ENCODE measurements around the gene ARSG. TPM values are rescaled to one million over a fixed set of nuclear protein-coding genes. Genes with fewer than 3 reads are reported as not detected.

ARSG gene
- total and polyA plus RNA-seq, 4 experiments from 2014 or later, result 10.4 to 19.1 (median 13.1) TPM

- H3K9me3 Mint-ChIP-seq, result no peaks in the 10 kb centered on the region
- Histone ChIP-seq H3K27ac (ENCODE audit: low read depth, low read length) (no peak overlapping the region), H3K36me3 (ENCODE audit: insufficient read depth, low read length) (no peaks in the 10 kb centered on the region), H3K4me1 (ENCODE audit: insufficient read depth, low read length) (peaks cover 32% of the 10 kb centered on the region), H3K9me3 (ENCODE audit: control insufficient read depth in 1 of 2, low read length in 2 of 2) (no peaks in the 10 kb centered on the region), H3K27me3 (ENCODE audit: insufficient read depth, low read length) (no peaks in the 10 kb centered on the region), H3K4me3 (ENCODE audit: low read length in 2 of 2) (no peak overlapping the region)
- peaks cover 27 to 62% (median 45%) of the 10 kb centered on the region in 4 donors for H3K4me1 Mint-ChIP-seq
- intact Hi-C loops (cut with micrococcal nuclease), result no loop called here
- peak overlapping the region in 4 of 7 donors; percentile 5 to 75 (median 58) for H3K27ac Mint-ChIP-seq
- CTCF ChIA-PET (ENCODE audit: partially characterized antibody), result interaction anchor here (1.0 to 1.6 kb wide), 2 partner anchors 9 to 21 kb away, joined by 3 read pairs; no protein-coding TSS in a partner anchor
- POLR2A ChIA-PET (ENCODE audit: partially characterized antibody), result interaction anchor here (0.6 to 3.2 kb wide), 4 partner anchors 8 to 12 kb away, joined by 3 to 17 read pairs (median 4); partner anchors contain the start of genes ARSG and SLC16A6
- DNase-seq, result no peak
- no peak overlapping the region for H3K4me3 Mint-ChIP-seq
- H3K27me3 Mint-ChIP-seq, result no peaks in the 10 kb centered on the region
- peaks cover 0 to 4% of the 10 kb centered on the region in 2 donors for H3K36me3 Mint-ChIP-seq
These were observed 10.2 kb downstream of the ARSG start for GRCh38 chr17:68301438-68301959.

- intact Hi-C loops (cut with micrococcal nuclease), result no loop called here
- Mint-ChIP-seq H3K36me3 (peaks cover 0 to 7% of the 10 kb centered on the region in 2 donors), H3K4me3 (no peak overlapping the region), H3K9me3 (no peaks in the 10 kb centered on the region), H3K4me1 (peaks cover 24 to 59% (median 42%) of the 10 kb centered on the region in 4 donors), H3K27ac (peak overlapping the region in 3 of 7 donors; percentile 27 to 78 (median 36)), H3K27me3 (no peaks in the 10 kb centered on the region)
- no peaks in the 10 kb centered on the region for H3K36me3 ChIP-seq (ENCODE audit: insufficient read depth, low read length)
- peaks cover 27% of the 10 kb centered on the region for H3K4me1 ChIP-seq (ENCODE audit: insufficient read depth, low read length)
- POLR2A ChIA-PET (ENCODE audit: partially characterized antibody), result interaction anchor here (0.6 to 3.2 kb wide), 4 partner anchors 9 to 13 kb away, joined by 3 to 17 read pairs (median 4); partner anchors contain the start of genes ARSG and SLC16A6
- DNase-seq, result no peak
- no peaks in the 10 kb centered on the region for H3K9me3 ChIP-seq (ENCODE audit: control insufficient read depth in 1 of 2, low read length in 2 of 2)
- H3K27ac ChIP-seq (ENCODE audit: low read depth, low read length), result no peak overlapping the region
- H3K27me3 ChIP-seq (ENCODE audit: insufficient read depth, low read length), result no peaks in the 10 kb centered on the region
- no peak overlapping the region for H3K4me3 ChIP-seq (ENCODE audit: low read length in 2 of 2)
- CTCF ChIA-PET (ENCODE audit: partially characterized antibody), result interaction anchor here (1.0 to 1.6 kb wide), 2 partner anchors 10 to 21 kb away, joined by 3 read pairs; no protein-coding TSS in a partner anchor
These were observed 10.8 kb downstream of the ARSG start for GRCh38 chr17:68302066-68302564.

DNA sequence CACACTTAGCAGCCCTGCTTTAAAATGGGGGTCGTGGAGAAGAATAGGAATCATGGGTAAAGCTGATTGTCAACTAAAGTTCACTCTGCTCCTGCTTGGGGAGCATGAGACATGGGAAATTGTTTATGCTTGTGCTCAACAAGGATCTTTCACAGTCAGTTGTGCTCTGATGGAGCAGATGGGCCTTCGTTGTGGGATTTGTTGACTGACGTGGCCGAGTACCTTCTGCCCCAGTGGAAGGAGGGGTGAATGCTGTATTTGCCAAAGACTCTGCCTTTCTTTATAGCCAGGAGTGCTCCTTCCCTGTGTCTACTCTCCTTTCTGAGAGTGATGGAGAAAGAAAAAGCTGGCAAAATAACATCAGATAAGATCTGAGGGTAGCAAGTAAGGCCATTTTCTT lies 11.4 kb downstream of the ARSG start:
- DNase-seq, result no peak
- ChIA-PET CTCF (ENCODE audit: partially characterized antibody) (interaction anchor here (1.4 to 1.6 kb wide), 2 partner anchors 22 to 54 kb away, joined by 3 to 4 read pairs; no protein-coding TSS in a partner anchor), POLR2A (ENCODE audit: partially characterized antibody) (interaction anchor here (3.2 kb wide), 1 partner anchor 11 kb away, joined by 17 read pairs; the partner anchor contains the start of genes ARSG and SLC16A6)
- peaks cover 21 to 59% (median 41%) of the 10 kb centered on the region in 4 donors for H3K4me1 Mint-ChIP-seq
- no peaks in the 10 kb centered on the region for H3K27me3 ChIP-seq (ENCODE audit: insufficient read depth, low read length)
- no peaks in the 10 kb centered on the region for H3K9me3 Mint-ChIP-seq
- H3K9me3 ChIP-seq (ENCODE audit: control insufficient read depth in 1 of 2, low read length in 2 of 2), result no peaks in the 10 kb centered on the region
- H3K36me3 Mint-ChIP-seq, result peaks cover 0 to 13% of the 10 kb centered on the region in 2 donors
- H3K27ac Mint-ChIP-seq, result peak overlapping the region in 4 of 7 donors; percentile 17 to 78 (median 32)
- H3K27me3 Mint-ChIP-seq, result no peaks in the 10 kb centered on the region
- no peak overlapping the region for H3K4me3 Mint-ChIP-seq
- H3K36me3 ChIP-seq (ENCODE audit: insufficient read depth, low read length), result no peaks in the 10 kb centered on the region
- no peak overlapping the region for H3K4me3 ChIP-seq (ENCODE audit: low read length in 2 of 2)
- peaks cover 21% of the 10 kb centered on the region for H3K4me1 ChIP-seq (ENCODE audit: insufficient read depth, low read length)
- H3K27ac ChIP-seq (ENCODE audit: low read depth, low read length), result no peak overlapping the region
- intact Hi-C loops (cut with micrococcal nuclease), result no loop called here

- Histone ChIP-seq H3K9me3 (ENCODE audit: control insufficient read depth in 1 of 2, low read length in 2 of 2) (no peaks in the 10 kb centered on the region), H3K27ac (ENCODE audit: low read depth, low read length) (no peak overlapping the region), H3K4me1 (ENCODE audit: insufficient read depth, low read length) (peaks cover 9% of the 10 kb centered on the region), H3K36me3 (ENCODE audit: insufficient read depth, low read length) (no peaks in the 10 kb centered on the region), H3K4me3 (ENCODE audit: low read length in 2 of 2) (no peak overlapping the region), H3K27me3 (ENCODE audit: insufficient read depth, low read length) (no peaks in the 10 kb centered on the region)
- intact Hi-C loops (cut with micrococcal nuclease), result no loop called here
- no peaks in the 10 kb centered on the region for H3K9me3 Mint-ChIP-seq
- ChIA-PET POLR2A (ENCODE audit: partially characterized antibody) (no interaction called here), CTCF (ENCODE audit: partially characterized antibody) (no interaction called here)
- peak overlapping the region in 1 of 7 donors; percentile 46 for H3K27ac Mint-ChIP-seq
- no peaks in the 10 kb centered on the region for H3K27me3 Mint-ChIP-seq
- H3K4me1 Mint-ChIP-seq, result peaks cover 20 to 54% (median 33%) of the 10 kb centered on the region in 4 donors
- H3K4me3 Mint-ChIP-seq, result no peak overlapping the region
- peaks cover 0 to 18% of the 10 kb centered on the region in 2 donors for H3K36me3 Mint-ChIP-seq
- DNase-seq, result no peak
These were observed 13.4 kb downstream of the ARSG start for GRCh38 chr17:68304706-68305105.

DNA sequence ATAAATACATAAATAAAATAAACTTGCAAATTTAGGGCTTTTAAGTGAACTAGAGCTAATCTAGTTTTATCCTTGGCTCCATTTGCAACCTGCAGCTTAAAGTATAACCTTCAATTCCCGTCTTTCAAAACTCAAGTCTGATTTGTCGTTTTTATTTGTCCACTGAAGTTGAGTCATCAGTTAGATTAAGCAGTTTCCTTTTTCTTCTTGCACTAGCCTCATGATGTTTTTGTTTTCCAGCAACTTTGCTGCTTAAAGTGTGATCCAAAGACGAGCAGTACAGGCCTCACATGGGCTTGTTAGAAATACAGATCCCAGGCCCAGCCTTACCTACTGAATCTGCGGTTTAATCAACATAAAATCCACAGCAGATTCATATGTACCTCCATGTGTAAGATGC lies 13.8 kb downstream of the ARSG start:
- POLR2A ChIA-PET (ENCODE audit: partially characterized antibody), result no interaction called here
- H3K36me3 Mint-ChIP-seq, result peaks cover 0 to 18% of the 10 kb centered on the region in 2 donors
- H3K4me1 Mint-ChIP-seq, result peaks cover 21 to 55% (median 33%) of the 10 kb centered on the region in 4 donors
- H3K27ac ChIP-seq (ENCODE audit: low read depth, low read length), result no peak overlapping the region
- H3K27me3 Mint-ChIP-seq, result no peaks in the 10 kb centered on the region
- no peak overlapping the region for H3K4me3 ChIP-seq (ENCODE audit: low read length in 2 of 2)
- no peak for DNase-seq
- H3K4me3 Mint-ChIP-seq, result no peak overlapping the region
- peaks cover 13% of the 10 kb centered on the region for H3K4me1 ChIP-seq (ENCODE audit: insufficient read depth, low read length)
- no peaks in the 10 kb centered on the region for H3K9me3 ChIP-seq (ENCODE audit: control insufficient read depth in 1 of 2, low read length in 2 of 2)
- H3K27me3 ChIP-seq (ENCODE audit: insufficient read depth, low read length), result no peaks in the 10 kb centered on the region
- intact Hi-C loops (cut with micrococcal nuclease), result no loop called here
- CTCF ChIA-PET (ENCODE audit: partially characterized antibody), result no interaction called here
- H3K27ac Mint-ChIP-seq, result peak overlapping the region in 1 of 7 donors; percentile 66
- H3K9me3 Mint-ChIP-seq, result no peaks in the 10 kb centered on the region
- H3K36me3 ChIP-seq (ENCODE audit: insufficient read depth, low read length), result no peaks in the 10 kb centered on the region

DNA sequence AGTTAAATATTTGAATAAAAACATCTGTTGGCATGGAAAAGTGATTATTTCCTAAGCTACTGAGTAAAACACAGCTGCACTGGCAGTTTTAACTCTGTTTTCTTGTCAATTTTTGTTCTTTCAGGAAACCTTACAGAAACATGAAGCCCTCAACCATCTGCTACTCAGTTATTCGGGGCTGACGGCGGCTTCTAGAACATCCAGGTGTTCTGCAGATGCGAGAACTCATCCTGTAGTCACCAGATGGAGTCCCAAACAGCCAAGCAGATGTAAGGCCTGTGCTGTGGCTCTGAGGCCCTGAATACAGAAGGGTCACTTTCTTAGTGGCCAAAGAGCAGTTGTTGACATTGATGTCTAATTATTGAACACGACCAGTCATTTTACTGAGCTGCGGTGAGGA lies 15.5 kb downstream of the ARSG start:
- Histone ChIP-seq H3K4me3 (ENCODE audit: low read length in 2 of 2) (no peak overlapping the region), H3K9me3 (ENCODE audit: control insufficient read depth in 1 of 2, low read length in 2 of 2) (no peaks in the 10 kb centered on the region), H3K27ac (ENCODE audit: low read depth, low read length) (no peak overlapping the region), H3K4me1 (ENCODE audit: insufficient read depth, low read length) (peaks cover 30% of the 10 kb centered on the region), H3K36me3 (ENCODE audit: insufficient read depth, low read length) (no peaks in the 10 kb centered on the region), H3K27me3 (ENCODE audit: insufficient read depth, low read length) (no peaks in the 10 kb centered on the region)
- ChIA-PET CTCF (ENCODE audit: partially characterized antibody) (interaction anchor here (0.9 to 1.0 kb wide), 2 partner anchors 10 to 130 kb away, joined by 3 read pairs; no protein-coding TSS in a partner anchor), POLR2A (ENCODE audit: partially characterized antibody) (interaction anchor here (0.7 to 3.3 kb wide), 2 partner anchors 8 to 15 kb away, joined by 3 to 20 read pairs; partner anchors contain the start of genes ARSG and SLC16A6)
- peaks cover 0 to 22% of the 10 kb centered on the region in 2 donors for H3K36me3 Mint-ChIP-seq
- intact Hi-C loops (cut with micrococcal nuclease), result no loop called here
- DNase-seq, result no peak
- H3K27me3 Mint-ChIP-seq, result no peaks in the 10 kb centered on the region
- no peak overlapping the region for H3K27ac Mint-ChIP-seq
- no peak overlapping the region for H3K4me3 Mint-ChIP-seq
- no peaks in the 10 kb centered on the region for H3K9me3 Mint-ChIP-seq
- peaks cover 26 to 57% (median 41%) of the 10 kb centered on the region in 4 donors for H3K4me1 Mint-ChIP-seq

DNA sequence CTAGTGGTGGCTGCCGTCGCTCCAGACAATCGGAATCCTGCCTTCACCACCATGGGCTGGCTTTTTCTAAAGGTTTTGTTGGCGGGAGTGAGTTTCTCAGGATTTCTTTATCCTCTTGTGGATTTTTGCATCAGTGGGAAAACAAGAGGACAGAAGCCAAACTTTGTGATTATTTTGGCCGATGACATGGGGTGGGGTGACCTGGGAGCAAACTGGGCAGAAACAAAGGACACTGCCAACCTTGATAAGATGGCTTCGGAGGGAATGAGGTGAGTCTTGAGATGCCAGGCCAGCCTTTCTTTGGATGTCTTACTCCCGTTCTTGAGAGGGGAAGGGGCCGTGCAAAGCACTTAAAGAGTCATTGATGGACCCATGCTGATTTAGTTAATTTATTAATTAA lies 16.1 kb downstream of the ARSG start:
- Histone ChIP-seq H3K9me3 (ENCODE audit: control insufficient read depth in 1 of 2, low read length in 2 of 2) (no peaks in the 10 kb centered on the region), H3K36me3 (ENCODE audit: insufficient read depth, low read length) (no peaks in the 10 kb centered on the region), H3K4me3 (ENCODE audit: low read length in 2 of 2) (no peak overlapping the region), H3K27me3 (ENCODE audit: insufficient read depth, low read length) (no peaks in the 10 kb centered on the region), H3K27ac (ENCODE audit: low read depth, low read length) (no peak overlapping the region), H3K4me1 (ENCODE audit: insufficient read depth, low read length) (peaks cover 36% of the 10 kb centered on the region)
- ChIA-PET CTCF (ENCODE audit: partially characterized antibody) (no interaction called here), POLR2A (ENCODE audit: partially characterized antibody) (interaction anchor here (1.3 to 3.3 kb wide), 2 partner anchors 10 to 16 kb away, joined by 4 to 20 read pairs; partner anchors contain the start of genes ARSG and SLC16A6)
- H3K4me1 Mint-ChIP-seq, result peaks cover 26 to 56% (median 41%) of the 10 kb centered on the region in 4 donors
- DNase-seq, result no peak
- peak overlapping the region in 1 of 7 donors; percentile 41 for H3K27ac Mint-ChIP-seq
- intact Hi-C loops (cut with micrococcal nuclease), result no loop called here
- no peak overlapping the region for H3K4me3 Mint-ChIP-seq
- no peaks in the 10 kb centered on the region for H3K9me3 Mint-ChIP-seq
- H3K27me3 Mint-ChIP-seq, result no peaks in the 10 kb centered on the region
- H3K36me3 Mint-ChIP-seq, result peaks cover 0 to 20% of the 10 kb centered on the region in 2 donors
